HG02870 (cell line): ENCODE results near the gene KRT26.
"Not testable (repeated sequence)": the region's sequence is repeated elsewhere in the genome, so short reads cannot be mapped to it uniquely, and the experiment has no call there.

Experiments
- ATAC-seq: cut with Tn5 transposase; IDR thresholded peaks from one replicate; pipeline ENCODE4 v1.9.1; 2021; ENCODE audit warnings: mild to moderate bottlenecking, moderate library complexity; ENCODE audit not compliant: unreplicated experiment

Gene KRT26

GRCh38 chr17:40795019-40795667 is 23.1 kb upstream of the KRT26 start:
- ATAC-seq: no peak

- no peak for ATAC-seq
Observed at GRCh38 chr17:40794466-40794865, 22.5 kb upstream of the KRT26 start.

GRCh38 chr17:40793832-40794231 is 21.8 kb upstream of the KRT26 start:
- no peak for ATAC-seq

- ATAC-seq: no peak
Observed at GRCh38 chr17:40791787-40792436, 19.9 kb upstream of the KRT26 start.

GRCh38 chr17:40791111-40791510 is 19.1 kb upstream of the KRT26 start:
- no peak for ATAC-seq

GRCh38 chr17:40782450-40782849 is 10.4 kb upstream of the KRT26 start, which contains the start of gene KRT27:
Gene KRT27 (minus strand): TSS chr17:40782550. CDS start chr17:40782493, 57 bp downstream.
- no peak for ATAC-seq

GRCh38 chr17:40779181-40779909 is 7.3 kb upstream of the KRT26 start:
- ATAC-seq: no peak

GRCh38 chr17:40778461-40778860 is 6.5 kb upstream of the KRT26 start:
- no peak for ATAC-seq

- ATAC-seq: no peak
Observed at GRCh38 chr17:40777971-40778370, 6.0 kb upstream of the KRT26 start.

GRCh38 chr17:40777459-40777858 is 5.5 kb upstream of the KRT26 start:
- no peak for ATAC-seq

- ATAC-seq: no peak
Observed at GRCh38 chr17:40775945-40776344, 3.9 kb upstream of the KRT26 start.

GRCh38 chr17:40765657-40766056 is 6.3 kb downstream of the KRT26 start:
- ATAC-seq: no peak

GRCh38 chr17:40763752-40764151 is 8.2 kb downstream of the KRT26 start:
- ATAC-seq: no peak

GRCh38 chr17:40760105-40761016 is 11.6 kb downstream of the KRT26 start:
- no peak for ATAC-seq

- ATAC-seq: no peak
Observed at GRCh38 chr17:40755231-40755630, 16.8 kb downstream of the KRT26 start, which contains the start of gene KRT25. Gene KRT25 (minus strand): TSS chr17:40755331. CDS start chr17:40755271, 60 bp downstream.

- ATAC-seq: no peak
Observed at GRCh38 chr17:40753804-40754203, 18.2 kb downstream of the KRT26 start.

- ATAC-seq: no peak
Observed at GRCh38 chr17:40751065-40751464, 20.9 kb downstream of the KRT26 start.

GRCh38 chr17:40750391-40750790 is 21.6 kb downstream of the KRT26 start:
- ATAC-seq: no peak

- ATAC-seq: not testable (repeated sequence)
Observed at GRCh38 chr17:40748666-40749065, 23.3 kb downstream of the KRT26 start.

- no peak for ATAC-seq
Observed at GRCh38 chr17:40738553-40738952, 33.4 kb downstream of the KRT26 start.

- ATAC-seq: no peak
Observed at GRCh38 chr17:40735016-40735415, 37.0 kb downstream of the KRT26 start.
